ENCODE results near the gene PTRH1. TPM values are rescaled to one million over a fixed set of nuclear protein-coding genes. Genes with fewer than 3 reads are reported as not detected.
A peak's percentile ranks its signal among the peaks of the same experiment; 100 is the strongest.

Gene PTRH1
- total and polyA plus RNA-seq, 2 of the 13 experiments (the other 11 are each of a cell fraction or from before 2014, with no cell fraction given), result 4.0 to 10.4 TPM

GRCh38 chr9:127664678-127665507 is 50.6 kb downstream of the PTRH1 start (continued):
- TF ChIP-seq ZNF33B (CRISPR knock-in tag; IDR thresholded peaks at IDR 0.05), result no peak
- TF ChIP-seq ATAD3A (CRISPR knock-in tag; IDR thresholded peaks at IDR 0.05), result no peak
- TF ChIP-seq, protein P1, sequence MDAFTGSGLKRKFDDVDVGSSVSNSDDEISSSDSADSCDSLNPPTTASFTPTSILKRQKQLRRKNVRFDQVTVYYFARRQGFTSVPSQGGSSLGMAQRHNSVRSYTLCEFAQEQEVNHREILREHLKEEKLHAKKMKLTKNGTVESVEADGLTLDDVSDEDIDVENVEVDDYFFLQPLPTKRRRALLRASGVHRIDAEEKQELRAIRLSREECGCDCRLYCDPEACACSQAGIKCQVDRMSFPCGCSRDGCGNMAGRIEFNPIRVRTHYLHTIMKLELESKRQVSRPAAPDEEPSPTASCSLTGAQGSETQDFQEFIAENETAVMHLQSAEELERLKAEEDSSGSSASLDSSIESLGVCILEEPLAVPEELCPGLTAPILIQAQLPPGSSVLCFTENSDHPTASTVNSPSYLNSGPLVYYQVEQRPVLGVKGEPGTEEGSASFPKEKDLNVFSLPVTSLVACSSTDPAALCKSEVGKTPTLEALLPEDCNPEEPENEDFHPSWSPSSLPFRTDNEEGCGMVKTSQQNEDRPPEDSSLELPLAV (CRISPR knock-in tag; conservative IDR thresholded peaks at IDR 0.05; ENCODE audit: low read depth), result no peak
- no peak for TF ChIP-seq ZNF446 (CRISPR knock-in tag; IDR thresholded peaks at IDR 0.05)
- TF ChIP-seq CREM (IDR thresholded peaks at IDR 0.05), result no peak
- TF ChIP-seq CREM (CRISPR knock-in tag; IDR thresholded peaks at IDR 0.05), result no peak
- no peak for TF ChIP-seq REL (CRISPR knock-in tag; conservative IDR thresholded peaks at IDR 0.05)
- TF ChIP-seq, protein P2, sequence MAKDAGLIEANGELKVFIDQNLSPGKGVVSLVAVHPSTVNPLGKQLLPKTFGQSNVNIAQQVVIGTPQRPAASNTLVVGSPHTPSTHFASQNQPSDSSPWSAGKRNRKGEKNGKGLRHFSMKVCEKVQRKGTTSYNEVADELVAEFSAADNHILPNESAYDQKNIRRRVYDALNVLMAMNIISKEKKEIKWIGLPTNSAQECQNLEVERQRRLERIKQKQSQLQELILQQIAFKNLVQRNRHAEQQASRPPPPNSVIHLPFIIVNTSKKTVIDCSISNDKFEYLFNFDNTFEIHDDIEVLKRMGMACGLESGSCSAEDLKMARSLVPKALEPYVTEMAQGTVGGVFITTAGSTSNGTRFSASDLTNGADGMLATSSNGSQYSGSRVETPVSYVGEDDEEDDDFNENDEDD (CRISPR knock-in tag; IDR thresholded peaks at IDR 0.05; ENCODE audit: borderline replicate concordance), result no peak
- no peak for TF ChIP-seq YEATS4 (CRISPR knock-in tag; IDR thresholded peaks at IDR 0.05; ENCODE audit: borderline replicate concordance)
- no peak for TF ChIP-seq NPAS2 (CRISPR knock-in tag; IDR thresholded peaks at IDR 0.05; ENCODE audit: borderline replicate concordance)
- TF ChIP-seq ZFP1 (CRISPR knock-in tag; IDR thresholded peaks at IDR 0.05), result no peak
- TF ChIP-seq ZNF296 (CRISPR knock-in tag; conservative IDR thresholded peaks at IDR 0.05), result no peak
- TF ChIP-seq, protein P3, sequence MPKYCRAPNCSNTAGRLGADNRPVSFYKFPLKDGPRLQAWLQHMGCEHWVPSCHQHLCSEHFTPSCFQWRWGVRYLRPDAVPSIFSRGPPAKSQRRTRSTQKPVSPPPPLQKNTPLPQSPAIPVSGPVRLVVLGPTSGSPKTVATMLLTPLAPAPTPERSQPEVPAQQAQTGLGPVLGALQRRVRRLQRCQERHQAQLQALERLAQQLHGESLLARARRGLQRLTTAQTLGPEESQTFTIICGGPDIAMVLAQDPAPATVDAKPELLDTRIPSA (CRISPR knock-in tag; IDR thresholded peaks at IDR 0.05; ENCODE audit: borderline replicate concordance), result no peak
- no peak for TF ChIP-seq ZNF326 (CRISPR knock-in tag; IDR thresholded peaks at IDR 0.05; ENCODE audit: borderline replicate concordance)
- TF ChIP-seq RFX3 (CRISPR knock-in tag; IDR thresholded peaks at IDR 0.05), result no peak
- TF ChIP-seq ZNF512 (CRISPR knock-in tag; IDR thresholded peaks at IDR 0.05), result no peak
- TF ChIP-seq KLF6 (CRISPR knock-in tag; IDR thresholded peaks at IDR 0.05), result no peak
- no peak for TF ChIP-seq HINFP (CRISPR knock-in tag; IDR thresholded peaks at IDR 0.05; ENCODE audit: low read depth)
- no peak for TF ChIP-seq ZNF207 (IDR thresholded peaks at IDR 0.05; ENCODE audit: borderline replicate concordance)
- TF ChIP-seq TBX2 (CRISPR knock-in tag; IDR thresholded peaks at IDR 0.05; ENCODE audit: borderline replicate concordance), result peak; percentile 23; the same call in 1 of the 2 replicates
- no peak for TF ChIP-seq TRIM24 (CRISPR knock-in tag; IDR thresholded peaks at IDR 0.05)
- TF ChIP-seq, protein P4, sequence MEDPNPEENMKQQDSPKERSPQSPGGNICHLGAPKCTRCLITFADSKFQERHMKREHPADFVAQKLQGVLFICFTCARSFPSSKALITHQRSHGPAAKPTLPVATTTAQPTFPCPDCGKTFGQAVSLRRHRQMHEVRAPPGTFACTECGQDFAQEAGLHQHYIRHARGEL (CRISPR knock-in tag; IDR thresholded peaks at IDR 0.05), result no peak
- TF ChIP-seq PHB2 (IDR thresholded peaks at IDR 0.05; ENCODE audit: partially characterized antibody), result no peak
- 0 out of 2 replicates have a peak, but pooled peaks have one; percentile 57 for TF ChIP-seq ZNF451 (CRISPR knock-in tag; IDR thresholded peaks at IDR 0.05)
